Activated B cell treated with CpG ODN at 0.5 μM for 24 hours (primary cell): ENCODE results near the gene NR1H4. TPM values are rescaled to one million over a fixed set of nuclear protein-coding genes. Genes with fewer than 3 reads are reported as not detected.

ENCODE experiments used
- ATAC-seq: fragments of 200-7000 bp; cut with Tn5 transposase; one replicate; pipeline ENCODE4 v1.10.0; 2021; ENCODE audit warnings: low read depth, mild to moderate bottlenecking, moderate library complexity
- CTCF ChIA-PET: fragments of 350-600 bp; sonication (Branson Sonifier 250); formaldehyde crosslinking; loops from one replicate; lab custom pipeline; 2021; ENCODE audit warnings: antibody characterized with exemption; lab: Charles Lee
- POLR2A ChIA-PET: fragments of 350-600 bp; sonication (Branson Sonifier 250); formaldehyde crosslinking; loops from one replicate; lab custom pipeline; 2021; ENCODE audit warnings: antibody characterized with exemption; lab: Charles Lee
- DNase-seq: peaks from one replicate; pipeline ENCODE4 v3.0.0; 2022
- H3K27ac Mint-ChIP-seq: one replicate; pipeline ENCODE4 v1.8.0; 2020; ENCODE audit warnings: mixed read lengths
- H3K27me3 Mint-ChIP-seq: one replicate; pipeline ENCODE4 v1.8.0; 2021; ENCODE audit warnings: mixed read lengths
- H3K36me3 Mint-ChIP-seq: one replicate; pipeline ENCODE4 v1.8.0; 2021; ENCODE audit warnings: low read depth, mixed read lengths
- H3K4me1 Mint-ChIP-seq: one replicate; pipeline ENCODE4 v1.8.0; 2021; ENCODE audit warnings: mixed read lengths
- H3K4me3 Mint-ChIP-seq: one replicate; pipeline ENCODE4 v1.8.0; 2020; ENCODE audit warnings: mild to moderate bottlenecking, mixed read lengths
- H3K9me3 Mint-ChIP-seq: one replicate; pipeline ENCODE4 v1.8.0; 2020; ENCODE audit warnings: mixed read lengths
- CTCF ChIP-seq: fragments of 200-600 bp; IDR thresholded peaks from one replicate; pipeline ENCODE4 v1.8.0; 2022; ENCODE audit warnings: antibody characterized with exemption, mild to moderate bottlenecking
- intact Hi-C: fragments of 100-400 bp; cut with micrococcal nuclease; formaldehyde crosslinking; loops from one replicate; pipeline ENCODE4 v1.15.1; 2024
- total RNA-seq: library from RNA; stranded (reverse); gene quantifications from 2 replicates; pipeline ENCODE4 v1.2.3, GENCODE V29; 2022

NR1H4 gene
- total RNA-seq, 1 donor from 2014 or later, result not detected

GRCh38 chr12:100564905-100565467 lies 91.3 kb downstream of the NR1H4 start:
- ChIA-PET CTCF (no interaction called here), POLR2A (no interaction called here)
- no peaks in the 10 kb centered on the region for H3K36me3 Mint-ChIP-seq
- H3K4me1 Mint-ChIP-seq, result peaks cover 1% of the 10 kb centered on the region
- peaks cover 2% of the 10 kb centered on the region for H3K27me3 Mint-ChIP-seq
- no peak for TF ChIP-seq CTCF
- intact Hi-C loops, result no loop called here
- H3K4me3 Mint-ChIP-seq, result no peak overlapping the region
- H3K9me3 Mint-ChIP-seq, result no peaks in the 10 kb centered on the region
- no peak for DNase-seq
- H3K27ac Mint-ChIP-seq, result no peak overlapping the region
- ATAC-seq, result no peak

GRCh38 chr12:100565987-100566545 lies 92.4 kb downstream of the NR1H4 start:
- peaks cover 2% of the 10 kb centered on the region for H3K27me3 Mint-ChIP-seq
- peaks cover 1% of the 10 kb centered on the region for H3K4me1 Mint-ChIP-seq
- no peaks in the 10 kb centered on the region for H3K9me3 Mint-ChIP-seq
- ChIA-PET CTCF (no interaction called here), POLR2A (no interaction called here)
- ATAC-seq, result no peak
- intact Hi-C loops, result no loop called here
- H3K36me3 Mint-ChIP-seq, result no peaks in the 10 kb centered on the region
- H3K4me3 Mint-ChIP-seq, result no peak overlapping the region
- DNase-seq, result no peak
- no peak for TF ChIP-seq CTCF
- no peak overlapping the region for H3K27ac Mint-ChIP-seq

GRCh38 chr12:100566887-100567637 lies 93.4 kb downstream of the NR1H4 start:
- ATAC-seq (peak; percentile 21), DNase-seq (no peak)
- ChIA-PET CTCF (no interaction called here), POLR2A (no interaction called here)
- intact Hi-C loops, result no loop called here
- Mint-ChIP-seq H3K36me3 (no peaks in the 10 kb centered on the region), H3K4me1 (peaks cover 1% of the 10 kb centered on the region), H3K4me3 (no peak overlapping the region), H3K27ac (no peak overlapping the region), H3K9me3 (no peaks in the 10 kb centered on the region), H3K27me3 (peaks cover 2% of the 10 kb centered on the region)
- TF ChIP-seq CTCF, result no peak

GRCh38 chr12:100567945-100568344 lies 94.3 kb downstream of the NR1H4 start:
- POLR2A ChIA-PET, result no interaction called here
- CTCF ChIA-PET, result no interaction called here
- H3K4me3 Mint-ChIP-seq, result no peak overlapping the region
- ATAC-seq (no peak), DNase-seq (no peak)
- H3K27me3 Mint-ChIP-seq, result peaks cover 5% of the 10 kb centered on the region
- H3K9me3 Mint-ChIP-seq, result no peaks in the 10 kb centered on the region
- intact Hi-C loops, result no loop called here
- no peaks in the 10 kb centered on the region for H3K36me3 Mint-ChIP-seq
- TF ChIP-seq CTCF, result no peak
- H3K4me1 Mint-ChIP-seq, result peaks cover 1% of the 10 kb centered on the region
- H3K27ac Mint-ChIP-seq, result no peak overlapping the region

GRCh38 chr12:100572184-100572583 lies 98.5 kb downstream of the NR1H4 start:
- H3K4me1 Mint-ChIP-seq, result peaks cover 13% of the 10 kb centered on the region
- CTCF ChIA-PET, result no interaction called here

More at GRCh38 chr12:100572184-100572583, 98.5 kb downstream of the NR1H4 start:
- intact Hi-C loops, result no loop called here
- Mint-ChIP-seq H3K9me3 (no peaks in the 10 kb centered on the region), H3K36me3 (no peaks in the 10 kb centered on the region), H3K4me3 (peak overlapping the region; percentile 33), H3K27ac (no peak overlapping the region), H3K27me3 (peaks cover 5% of the 10 kb centered on the region)
- POLR2A ChIA-PET, result no interaction called here
- DNase-seq (no peak), ATAC-seq (no peak)
- no peak for TF ChIP-seq CTCF
